ENCODE results near the gene LRRC23.

- peak; percentile 99 for TF ChIP-seq POLR2AphosphoS5 (IDR thresholded peaks at IDR 0.05; ENCODE audit: low read depth, low read length)
- TF ChIP-seq PAX5 (IDR thresholded peaks at IDR 0.05; ENCODE audit: insufficient read depth, low read length, severe bottlenecking): peak; percentile 86
Observed at GRCh38 chr12:6943722-6944380, 39.2 kb downstream of the LRRC23 start, which contains the start of the genes C12orf57 and RNU7-1.
